Epithelial cell of esophagus (primary cell): ENCODE data around the gene HHAT.

ENCODE experiments used
- DNase-seq: peaks from one replicate; pipeline ENCODE4 v3.0.0; 2010; ENCODE audit warnings: low read depth
- H3K4me3 ChIP-seq: 2 replicates; pipeline ENCODE4 v1.5.1; 2011; ENCODE audit warnings: mild to moderate bottlenecking, low read length, control low read depth
- TF ChIP-seq, protein P1 (sequence below): IDR thresholded peaks from 2 replicates; pipeline ENCODE4 v1.5.1; 2011; ENCODE audit warnings: low read depth, mild to moderate bottlenecking, low read length, control low read depth, inconsistent platforms; ENCODE audit not compliant: insufficient read depth; ENCODE audit errors: missing control alignments

Gene HHAT

DNA sequence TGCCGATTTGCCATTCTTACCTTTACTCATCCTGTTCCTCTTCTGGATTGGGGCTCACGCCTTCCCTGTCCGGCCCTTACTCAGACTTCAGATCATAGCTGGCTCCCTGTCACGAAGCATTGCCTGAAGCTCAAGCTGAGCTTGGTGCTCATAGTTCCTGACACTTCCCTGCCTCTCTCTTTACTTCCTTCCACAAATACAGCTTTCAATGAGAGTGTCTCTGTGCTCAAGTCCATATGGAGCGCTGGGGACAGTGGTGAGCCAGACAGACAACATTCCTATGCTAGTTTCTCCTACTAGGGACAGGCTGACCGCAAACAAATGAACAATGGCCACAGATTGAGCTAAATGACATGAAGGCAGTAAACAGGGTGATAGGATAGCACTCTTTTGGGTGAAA is 38.1 kb downstream of the HHAT start:
- no peak overlapping the region for H3K4me3 ChIP-seq
- DNase-seq = peak; percentile 45
- TF ChIP-seq, protein P1, sequence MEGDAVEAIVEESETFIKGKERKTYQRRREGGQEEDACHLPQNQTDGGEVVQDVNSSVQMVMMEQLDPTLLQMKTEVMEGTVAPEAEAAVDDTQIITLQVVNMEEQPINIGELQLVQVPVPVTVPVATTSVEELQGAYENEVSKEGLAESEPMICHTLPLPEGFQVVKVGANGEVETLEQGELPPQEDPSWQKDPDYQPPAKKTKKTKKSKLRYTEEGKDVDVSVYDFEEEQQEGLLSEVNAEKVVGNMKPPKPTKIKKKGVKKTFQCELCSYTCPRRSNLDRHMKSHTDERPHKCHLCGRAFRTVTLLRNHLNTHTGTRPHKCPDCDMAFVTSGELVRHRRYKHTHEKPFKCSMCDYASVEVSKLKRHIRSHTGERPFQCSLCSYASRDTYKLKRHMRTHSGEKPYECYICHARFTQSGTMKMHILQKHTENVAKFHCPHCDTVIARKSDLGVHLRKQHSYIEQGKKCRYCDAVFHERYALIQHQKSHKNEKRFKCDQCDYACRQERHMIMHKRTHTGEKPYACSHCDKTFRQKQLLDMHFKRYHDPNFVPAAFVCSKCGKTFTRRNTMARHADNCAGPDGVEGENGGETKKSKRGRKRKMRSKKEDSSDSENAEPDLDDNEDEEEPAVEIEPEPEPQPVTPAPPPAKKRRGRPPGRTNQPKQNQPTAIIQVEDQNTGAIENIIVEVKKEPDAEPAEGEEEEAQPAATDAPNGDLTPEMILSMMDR = no peak

GRCh38 chr1:210367566-210367965 is 38.9 kb downstream of the HHAT start:
- no peak overlapping the region for H3K4me3 ChIP-seq
- TF ChIP-seq, protein P1 = no peak
- DNase-seq = no peak

DNA sequence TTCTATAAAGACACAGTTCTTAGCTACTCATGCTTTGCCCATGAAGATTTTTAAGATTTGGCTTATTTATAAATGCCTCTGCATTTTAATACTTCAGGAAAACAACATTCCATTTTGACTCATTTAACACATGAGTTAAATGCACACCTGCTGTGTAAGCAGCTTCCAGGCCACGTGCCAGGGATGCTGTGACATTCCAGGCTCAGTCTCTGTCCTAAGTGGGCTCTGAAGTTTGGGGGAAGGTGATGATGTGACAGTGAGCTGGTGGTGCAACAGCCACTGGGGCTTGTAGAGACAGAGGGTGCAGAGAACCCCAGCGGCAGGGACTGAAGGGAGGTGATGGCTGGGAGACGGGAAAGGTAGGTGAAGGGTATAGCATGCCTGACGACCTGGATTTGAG is 40.7 kb downstream of the HHAT start:
- DNase-seq = no peak
- TF ChIP-seq, protein P1 = no peak
- H3K4me3 ChIP-seq = no peak overlapping the region

- TF ChIP-seq, protein P1 = no peak
- no peak for DNase-seq
These were observed 43.2 kb downstream of the HHAT start for GRCh38 chr1:210371916-210372315.

DNA sequence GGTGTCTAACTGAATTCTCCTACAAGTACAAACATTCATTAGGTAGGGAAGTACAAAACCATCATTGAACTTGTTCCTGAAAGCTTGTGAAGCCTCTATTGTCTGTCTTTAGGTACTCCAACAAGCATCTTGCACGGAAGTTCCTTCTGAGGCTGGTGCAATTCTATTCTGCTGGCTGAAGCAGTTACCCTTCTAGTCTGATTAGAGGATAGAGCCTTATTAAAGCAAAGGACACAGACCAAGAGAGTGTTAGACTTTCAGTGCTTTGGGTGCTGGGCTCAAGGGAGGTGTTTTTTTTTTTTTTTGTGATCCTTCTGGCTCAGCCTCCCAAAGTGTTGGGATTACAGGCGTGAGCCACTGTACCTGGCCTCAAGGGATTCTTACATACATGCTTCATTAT is 43.8 kb downstream of the HHAT start:
- TF ChIP-seq, protein P1 = no peak
- DNase-seq = no peak
- H3K4me3 ChIP-seq = no peak overlapping the region

More at GRCh38 chr1:210371916-210372315, 43.2 kb downstream of the HHAT start:
- no peak overlapping the region for H3K4me3 ChIP-seq

DNA sequence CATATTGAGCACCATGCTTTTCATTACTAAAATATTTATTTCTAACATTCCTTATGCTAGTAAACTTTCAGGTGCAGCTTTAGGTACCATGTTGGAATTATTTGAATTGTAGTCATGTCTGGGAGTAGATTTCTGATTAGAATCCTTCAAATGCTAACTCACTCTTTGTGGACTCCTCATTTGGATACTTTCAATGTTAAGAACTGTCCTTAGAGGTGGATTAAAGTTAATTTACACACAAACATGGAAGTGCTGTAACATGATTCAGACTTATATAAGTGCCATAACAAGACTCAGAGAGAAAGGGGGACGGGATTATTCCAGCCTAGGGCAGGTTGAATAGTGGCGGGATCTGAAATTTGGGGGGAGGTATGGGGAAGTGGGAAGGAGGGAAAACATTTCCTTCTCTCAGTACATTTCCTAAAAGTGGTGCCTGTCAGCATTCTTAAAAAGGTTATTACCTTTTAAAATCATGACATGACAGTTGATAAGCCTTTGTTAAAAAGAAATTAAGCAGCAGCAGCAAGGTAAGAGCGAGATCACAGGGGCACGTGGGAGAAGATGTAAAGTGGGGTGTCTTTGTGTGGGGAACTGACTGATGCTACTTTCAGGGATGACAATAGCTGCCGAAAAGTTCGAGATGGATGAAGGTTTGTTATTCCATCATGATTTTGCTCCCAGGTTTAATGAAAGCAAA is 44.4 kb downstream of the HHAT start:
- DNase-seq = no peak
- TF ChIP-seq, protein P1 = no peak
- H3K4me3 ChIP-seq = no peak overlapping the region

DNA sequence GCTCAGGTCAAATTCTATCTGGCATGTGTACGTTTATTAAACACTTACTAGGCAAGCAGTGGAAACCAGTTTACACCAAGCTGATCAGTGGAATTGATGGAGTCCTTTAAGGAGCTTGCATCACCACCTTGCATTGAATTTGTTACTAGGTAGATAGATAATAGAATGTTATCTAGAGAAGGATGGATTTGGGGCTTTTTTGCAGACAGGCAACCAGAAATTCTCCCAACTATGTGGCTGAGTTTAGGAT is 44.9 kb downstream of the HHAT start:
- no peak for DNase-seq
- TF ChIP-seq, protein P1 = no peak
- H3K4me3 ChIP-seq = no peak overlapping the region
